HG03342 (cell line): ENCODE results near the gene ABLIM1.
A peak's percentile ranks its signal among the peaks of the same experiment; 100 is the strongest.

Experiments used
- ATAC-seq: cut with Tn5 transposase; IDR thresholded peaks from one replicate; pipeline ENCODE4 v1.9.1; 2021; ENCODE audit warnings: mild to moderate bottlenecking, moderate library complexity; ENCODE audit not compliant: unreplicated experiment

ABLIM1 gene

DNA sequence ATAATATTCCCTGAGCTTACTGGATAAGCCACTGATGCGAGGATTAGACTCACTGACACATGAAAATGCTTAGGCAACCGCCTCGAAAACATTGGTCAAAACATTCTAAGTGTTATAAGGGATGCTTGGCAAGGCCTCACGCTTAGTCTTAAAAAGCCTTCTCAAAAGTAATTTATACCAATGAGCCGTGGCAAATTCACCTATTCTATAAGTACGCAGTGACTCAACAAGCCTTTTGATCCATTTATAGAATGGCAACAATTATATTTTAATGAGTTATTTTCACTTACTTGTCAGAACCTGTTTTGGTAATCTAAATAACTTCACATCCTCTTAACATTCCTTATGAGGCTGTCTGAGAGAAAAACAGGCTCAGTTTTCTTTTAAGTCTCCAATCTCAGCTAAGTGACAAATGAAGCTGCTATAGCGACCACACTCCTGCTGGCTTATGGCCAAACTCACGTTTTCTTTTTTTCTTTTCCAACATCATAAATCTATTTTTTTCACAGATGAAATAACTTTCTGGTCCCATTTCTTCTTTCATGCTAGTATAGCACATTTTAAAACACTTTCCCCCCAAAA is 132.6 kb downstream of the ABLIM1 start:
- ATAC-seq, result no peak

DNA sequence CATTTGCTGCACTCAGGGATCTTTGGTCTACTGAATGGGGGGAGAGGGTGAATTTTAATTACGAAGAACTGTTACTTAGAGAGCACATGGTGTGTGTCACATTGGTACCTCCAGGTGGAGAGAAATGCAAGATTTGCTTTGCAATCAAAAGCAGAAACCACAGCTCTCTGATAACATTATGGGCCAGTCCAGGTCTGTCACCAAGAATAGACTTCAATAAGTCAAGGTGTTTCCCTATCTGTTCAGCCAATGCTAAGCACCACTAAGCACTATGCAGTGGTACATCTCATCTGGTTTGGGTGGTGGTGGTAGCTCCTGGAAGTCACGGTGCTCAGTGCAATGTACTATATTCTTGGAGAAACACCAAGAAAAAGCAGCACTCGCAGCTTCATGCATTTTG is 134.2 kb downstream of the ABLIM1 start:
- no peak for ATAC-seq

DNA sequence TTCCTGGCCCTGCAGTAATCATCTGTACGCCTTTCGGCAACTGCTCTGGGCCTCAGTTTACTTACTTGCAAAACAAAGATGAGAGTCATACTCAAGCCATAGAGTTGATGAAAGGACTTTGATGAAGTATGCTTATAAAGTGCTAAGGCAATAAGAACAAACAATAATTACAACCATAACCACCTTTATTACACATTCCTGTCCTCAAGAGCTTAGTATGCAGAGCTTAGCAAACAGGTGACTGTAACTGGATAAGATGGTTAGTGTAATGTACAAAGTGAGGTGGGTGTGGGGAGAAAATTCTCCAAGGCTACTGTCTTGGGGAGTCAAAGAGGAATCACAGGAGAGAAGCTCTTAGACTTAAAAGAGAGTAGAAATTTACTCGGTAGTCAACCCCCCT is 136.8 kb downstream of the ABLIM1 start:
- no peak for ATAC-seq

DNA sequence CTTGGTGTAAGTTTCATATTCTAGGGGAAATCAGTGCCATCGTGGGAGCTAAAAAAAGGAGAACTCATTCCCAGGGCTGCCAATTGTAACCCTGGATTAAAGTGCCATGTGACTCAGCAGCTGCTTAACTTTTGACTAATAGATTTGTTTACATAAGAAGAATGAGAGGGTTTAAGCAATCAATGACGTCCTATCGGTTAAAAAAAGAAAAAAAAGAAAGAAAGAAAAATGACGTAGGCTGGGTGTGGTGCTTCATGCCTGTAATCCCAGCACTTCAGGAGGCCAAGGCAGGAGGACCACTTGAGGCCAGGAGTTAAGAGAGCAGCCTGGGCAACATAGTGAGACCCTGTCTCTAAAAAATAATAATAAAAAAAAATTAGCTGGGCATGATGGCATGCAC is 137.6 kb downstream of the ABLIM1 start:
- ATAC-seq, result no peak

DNA sequence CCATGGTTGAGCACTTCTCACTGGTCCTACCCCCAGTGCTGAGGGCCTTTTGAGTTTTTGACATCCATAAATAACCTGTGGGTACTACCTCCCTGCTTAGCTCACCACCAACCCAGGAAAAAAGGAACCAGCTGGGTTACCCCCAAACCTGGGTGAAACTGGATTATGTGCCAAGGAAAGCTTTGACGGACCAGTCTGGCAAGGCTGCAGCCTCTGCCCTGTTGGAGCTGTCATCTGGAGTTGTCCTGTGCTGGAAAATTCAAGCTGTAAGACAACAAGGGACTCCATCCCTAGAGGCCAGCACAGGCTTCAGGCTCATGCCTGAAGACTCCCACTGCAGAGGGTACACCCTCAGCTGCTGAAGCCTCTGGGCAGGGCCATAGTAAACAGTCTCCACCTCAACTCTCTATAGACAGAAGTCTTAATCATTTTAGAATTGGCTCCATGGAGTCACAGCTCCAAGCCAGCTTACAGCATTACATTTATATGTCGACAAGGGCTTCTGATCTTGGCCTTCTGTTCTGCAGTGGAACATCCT is 138.2 kb downstream of the ABLIM1 start:
- no peak for ATAC-seq

DNA sequence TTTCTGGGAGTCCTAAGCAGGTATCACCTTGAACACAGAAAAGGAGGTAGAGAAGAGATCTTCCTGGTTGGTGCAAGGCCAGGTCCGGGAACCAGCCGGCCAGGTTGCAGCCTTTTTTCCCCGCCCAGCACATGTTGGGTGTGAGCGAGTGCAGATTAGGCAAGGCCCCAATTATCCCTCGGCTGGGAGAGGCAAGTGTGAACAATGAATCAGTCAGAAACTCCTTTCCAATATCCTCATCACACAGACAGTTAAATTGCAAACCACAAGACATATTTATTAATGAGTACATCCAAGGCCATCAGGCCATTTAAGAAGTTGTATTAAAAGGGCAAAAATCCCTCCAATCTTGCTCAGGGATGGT is 138.8 kb downstream of the ABLIM1 start:
- no peak for ATAC-seq

DNA sequence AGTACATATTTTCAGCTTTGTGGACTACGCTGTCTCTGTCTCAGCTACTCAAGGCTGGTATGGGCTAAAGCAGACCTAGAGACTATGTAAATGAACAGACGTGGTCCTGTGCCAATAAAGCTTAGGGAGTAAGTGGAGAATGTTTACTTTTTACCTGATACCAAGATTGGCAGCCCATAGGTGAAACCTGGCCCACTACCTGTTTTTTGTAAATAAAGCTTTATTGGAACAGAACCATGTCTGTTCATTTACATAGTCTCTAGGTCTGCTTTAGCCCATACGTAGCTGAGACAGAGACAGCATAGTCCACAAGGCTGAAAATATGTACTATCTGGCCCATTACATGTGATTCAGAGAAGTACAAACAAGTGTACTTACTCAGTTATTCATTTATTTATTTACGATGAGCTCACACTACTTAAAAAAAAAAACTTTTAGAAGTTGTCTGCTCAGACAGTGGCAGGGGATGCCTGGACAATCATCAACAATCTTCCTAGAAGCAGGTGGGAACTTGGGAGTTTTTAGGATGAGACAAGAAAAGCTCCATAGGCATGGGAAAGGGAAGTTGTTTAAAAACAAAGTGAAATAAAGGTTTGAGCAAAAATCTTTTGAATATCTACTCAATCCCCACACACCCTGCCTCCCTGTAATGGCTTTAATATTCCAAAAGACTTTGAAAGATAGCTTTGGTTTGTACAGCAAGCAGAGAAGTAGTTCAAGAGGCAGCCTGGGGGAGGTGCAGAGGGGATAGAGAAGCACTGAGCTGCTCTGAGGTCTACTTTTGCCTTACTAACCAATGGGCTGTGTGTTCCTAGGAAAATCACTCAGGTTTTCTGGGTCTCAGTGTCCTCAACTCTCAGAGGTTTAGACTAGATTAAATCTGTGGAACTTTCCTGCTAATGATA is 139.4 kb downstream of the ABLIM1 start:
- no peak for ATAC-seq

DNA sequence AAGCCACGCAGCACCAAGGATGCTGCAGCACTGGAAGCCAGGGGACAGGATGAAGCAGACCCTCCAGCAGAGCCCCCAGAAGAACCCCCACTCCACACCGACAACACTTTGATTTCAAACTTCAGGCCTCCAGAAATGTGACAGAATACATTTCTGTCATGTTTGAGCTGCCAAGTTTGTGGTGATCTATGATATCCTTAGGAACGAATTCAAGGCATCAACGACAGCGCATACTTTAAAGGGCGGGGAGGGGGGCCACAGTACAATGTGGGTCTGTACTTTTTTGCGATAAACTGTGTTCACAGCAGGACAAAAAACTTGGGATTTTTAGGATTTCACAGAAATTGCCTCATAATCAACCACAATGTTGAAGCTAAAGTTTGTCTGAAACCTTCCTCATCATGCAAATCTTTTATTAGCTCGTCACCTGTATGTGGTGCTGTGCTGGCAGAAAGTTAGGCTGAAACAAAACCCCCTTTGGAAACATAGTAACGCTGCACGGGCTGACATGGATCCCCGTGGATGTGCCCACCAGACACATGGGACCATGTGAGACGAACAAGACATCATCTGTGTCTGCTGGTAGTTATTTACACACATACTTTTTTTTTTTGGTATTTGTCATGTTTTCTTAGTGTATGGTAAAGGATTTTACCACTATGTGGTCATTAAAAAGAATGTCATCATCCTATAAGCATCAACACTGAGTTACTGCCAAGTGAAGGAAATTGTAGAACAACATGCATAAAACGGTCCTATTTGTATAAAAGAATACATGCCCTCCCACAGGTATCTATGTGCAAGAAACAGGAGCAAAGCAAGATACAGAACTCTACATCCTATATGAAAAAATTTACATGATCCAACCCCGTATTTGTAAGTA is 140.5 kb downstream of the ABLIM1 start:
- no peak for ATAC-seq

DNA sequence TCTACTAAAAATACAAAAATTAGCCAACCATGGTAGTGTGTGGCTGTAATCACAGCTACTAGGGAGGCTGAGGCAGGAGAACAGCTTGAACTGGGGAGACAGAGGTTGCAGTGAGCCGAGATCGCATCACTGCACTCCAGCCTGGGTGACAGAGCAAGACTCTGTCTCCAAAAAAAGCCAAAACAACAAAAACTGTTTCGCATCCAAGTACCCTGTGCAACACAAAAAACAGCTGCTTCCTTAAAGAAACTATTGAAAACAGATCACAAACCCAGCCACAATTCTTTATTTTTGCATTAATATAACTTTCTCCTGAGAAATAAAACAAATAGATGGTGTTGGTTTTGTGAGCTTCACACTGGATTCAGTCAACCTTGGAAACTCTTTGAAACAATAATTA is 141.7 kb downstream of the ABLIM1 start:
- no peak for ATAC-seq

DNA sequence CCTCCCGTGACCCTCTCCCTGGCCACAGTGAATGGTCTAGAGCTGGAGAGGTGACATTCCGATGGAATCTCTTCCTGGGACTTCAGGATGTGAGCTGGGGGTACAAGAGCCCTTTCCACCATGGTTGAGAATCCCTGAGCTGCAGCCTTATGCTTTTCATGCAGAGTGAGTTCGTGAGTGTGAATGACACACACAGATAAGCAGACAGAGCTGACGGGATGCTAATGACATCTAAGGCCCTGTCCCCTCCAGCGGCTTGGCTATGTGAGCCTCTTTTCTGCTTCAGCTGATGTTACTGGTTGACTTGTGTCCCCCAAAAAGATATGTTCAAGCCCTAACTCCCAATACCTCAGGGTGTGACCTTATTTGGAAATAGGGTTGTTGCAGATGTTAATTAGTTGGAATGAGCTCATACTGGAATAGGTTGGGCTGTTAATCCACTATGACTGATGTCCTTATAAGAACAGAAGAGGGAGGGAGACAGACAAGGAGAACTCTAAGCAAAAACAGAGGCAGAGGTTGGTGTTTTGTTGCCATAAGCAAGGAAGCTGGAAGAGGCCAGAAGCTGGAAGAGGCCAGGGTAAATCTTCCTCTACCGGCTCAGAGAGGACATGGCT is 142.7 kb downstream of the ABLIM1 start:
- no peak for ATAC-seq

DNA sequence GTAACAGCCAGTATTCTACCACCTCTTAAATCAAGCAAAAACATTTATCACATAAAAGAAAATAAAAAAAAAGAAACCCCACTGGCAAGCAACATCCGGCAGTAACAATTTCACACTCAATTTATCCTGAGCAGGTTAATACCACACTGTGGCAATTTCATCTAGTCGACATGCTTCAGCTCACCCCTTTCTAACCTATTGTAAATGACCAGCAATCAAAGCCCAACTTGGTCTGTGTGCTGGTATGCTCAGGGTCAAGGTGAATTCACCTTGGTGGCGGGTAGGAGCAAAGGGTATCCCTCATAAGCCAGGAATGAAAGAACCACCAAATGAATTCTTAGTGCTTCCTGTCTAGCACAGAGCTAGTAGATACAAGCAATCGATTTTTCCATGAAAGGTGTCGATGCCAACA is 144.7 kb downstream of the ABLIM1 start:
- no peak for ATAC-seq

DNA sequence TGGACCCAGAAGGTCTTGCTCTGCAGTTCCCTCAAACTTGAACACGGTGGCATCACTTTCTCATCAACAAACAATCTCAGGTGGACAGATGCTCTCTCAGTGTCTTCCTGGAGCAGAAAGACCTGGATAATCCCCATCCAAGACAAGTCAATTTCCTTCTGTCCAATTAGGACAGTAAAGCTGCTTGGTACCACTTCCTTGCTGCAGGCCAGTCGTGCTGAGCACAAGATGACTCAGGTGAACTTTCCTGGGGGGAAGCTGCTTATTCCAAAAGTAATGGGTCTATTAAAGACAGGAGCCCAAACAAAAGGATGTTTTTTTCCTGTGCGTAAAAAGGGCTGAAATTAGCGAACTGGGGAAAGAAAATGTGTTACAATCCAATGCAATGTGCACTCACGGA is 146.2 kb downstream of the ABLIM1 start:
- no peak for ATAC-seq

DNA sequence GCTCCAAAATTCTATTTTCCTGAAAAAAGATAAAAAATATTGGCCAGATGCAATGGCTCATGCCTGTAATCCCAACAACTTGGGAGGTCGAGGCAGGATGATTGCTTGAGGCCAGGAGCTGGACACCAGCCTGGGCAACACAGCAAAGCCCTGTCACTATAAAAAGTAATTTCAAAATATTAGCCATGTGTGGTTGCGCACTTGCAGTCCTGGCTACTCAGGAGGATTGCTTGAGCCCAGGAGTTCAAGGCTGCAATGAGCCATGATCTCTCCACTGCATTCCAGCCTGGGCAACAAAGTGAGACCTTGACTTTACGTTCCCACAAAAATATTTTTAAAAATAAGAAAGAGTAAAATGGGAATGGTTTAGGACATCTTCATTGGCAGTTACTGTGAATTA is 149.7 kb downstream of the ABLIM1 start:
- ATAC-seq, result no peak

DNA sequence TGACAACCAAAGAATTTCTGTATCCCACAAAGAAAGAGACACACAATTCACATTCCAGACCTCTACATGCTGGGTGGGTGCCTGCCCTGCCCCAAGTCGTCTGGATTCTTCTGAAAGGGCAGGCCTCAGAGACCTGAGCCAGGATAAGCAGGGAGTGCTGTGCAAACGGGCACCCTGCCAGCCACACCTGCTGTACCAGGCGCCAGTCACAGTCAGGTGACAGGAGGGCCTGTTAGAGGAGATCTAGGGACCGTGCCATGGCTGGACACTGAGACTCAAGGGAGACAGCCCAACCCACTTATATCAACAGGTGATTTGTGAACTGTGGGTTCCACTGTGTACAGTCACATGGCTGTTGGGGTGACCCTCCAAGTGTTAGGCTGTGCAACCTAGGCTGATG is 150.6 kb downstream of the ABLIM1 start:
- ATAC-seq, result no peak

DNA sequence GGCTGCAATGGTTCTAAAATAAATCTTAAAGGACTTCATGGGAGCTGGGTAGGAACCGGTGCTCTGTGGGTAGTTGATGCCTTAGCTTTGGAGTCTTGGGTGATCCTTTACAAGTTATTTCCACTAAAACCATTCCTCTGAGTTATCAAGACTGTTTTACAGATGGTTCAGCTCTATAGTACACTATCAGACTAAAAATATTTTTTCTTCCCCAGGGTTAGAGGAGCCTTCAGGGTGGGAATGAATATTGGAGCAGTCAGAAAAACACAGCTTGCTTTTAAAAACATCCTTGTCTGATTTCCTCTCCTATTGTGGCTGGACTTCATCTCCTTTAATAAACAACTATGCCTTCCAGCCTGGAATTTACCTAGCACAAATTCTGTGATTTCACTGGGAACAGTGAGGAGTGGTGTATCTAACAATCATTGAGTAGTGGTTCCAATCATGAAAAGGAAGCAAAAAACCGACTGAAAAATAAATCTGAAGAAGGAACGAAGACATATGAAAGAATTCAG is 151.1 kb downstream of the ABLIM1 start:
- no peak for ATAC-seq

DNA sequence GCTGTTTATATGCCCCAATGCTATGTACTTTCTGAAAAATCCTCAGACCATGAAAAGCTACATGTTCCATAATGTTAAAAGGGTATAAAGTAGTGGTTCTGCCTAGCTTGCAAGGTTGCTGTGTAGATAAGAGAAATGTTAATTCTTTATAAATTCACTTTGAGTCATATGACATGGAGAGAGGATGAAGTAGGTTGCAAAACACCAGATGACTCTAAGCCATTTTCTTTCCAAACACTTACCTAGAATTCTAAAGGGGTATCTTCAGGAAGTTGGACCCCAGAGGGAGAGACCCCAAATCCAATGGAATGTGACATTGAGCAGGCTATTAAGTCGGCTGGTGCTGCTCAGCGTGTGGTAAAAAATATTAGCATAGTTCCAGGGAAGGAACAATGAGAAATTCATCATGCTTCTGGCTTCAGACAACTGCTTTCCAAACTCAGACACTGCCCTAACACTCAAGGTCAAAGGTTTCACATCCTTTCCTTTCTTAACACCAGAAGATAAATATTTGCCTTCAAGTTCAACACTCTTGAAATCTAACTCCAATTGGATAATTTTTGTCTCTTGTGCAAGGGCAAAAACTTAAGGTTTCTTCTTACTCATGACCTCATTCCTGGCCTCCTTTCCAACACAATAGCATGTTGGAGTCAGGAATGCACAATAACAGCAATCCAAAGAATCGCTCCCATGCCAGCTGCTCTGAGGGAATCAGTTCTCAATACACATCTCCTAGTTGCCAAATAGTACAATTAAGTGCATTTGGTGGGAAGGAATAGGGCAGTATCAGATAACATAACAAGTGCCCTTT is 153.1 kb downstream of the ABLIM1 start:
- no peak for ATAC-seq

DNA sequence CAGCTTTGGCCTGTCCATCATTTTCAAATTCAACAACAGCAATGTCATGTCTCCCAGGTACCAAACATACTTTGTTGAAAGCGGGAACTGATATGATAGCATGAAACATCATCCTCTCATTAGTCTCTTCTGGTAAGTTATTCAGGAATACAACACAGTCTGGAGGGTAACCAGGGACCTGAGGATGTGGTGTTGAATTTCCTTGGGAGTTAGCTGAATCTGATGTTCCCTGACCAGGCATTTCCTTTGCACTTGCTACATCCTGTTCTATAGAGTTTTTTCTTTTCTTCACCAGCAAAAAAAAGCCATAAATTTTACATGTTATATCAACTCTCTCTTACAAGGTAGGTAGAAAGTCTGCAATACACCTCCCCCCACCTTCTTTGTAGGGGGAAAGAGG is 156.0 kb downstream of the ABLIM1 start:
- ATAC-seq, result no peak

DNA sequence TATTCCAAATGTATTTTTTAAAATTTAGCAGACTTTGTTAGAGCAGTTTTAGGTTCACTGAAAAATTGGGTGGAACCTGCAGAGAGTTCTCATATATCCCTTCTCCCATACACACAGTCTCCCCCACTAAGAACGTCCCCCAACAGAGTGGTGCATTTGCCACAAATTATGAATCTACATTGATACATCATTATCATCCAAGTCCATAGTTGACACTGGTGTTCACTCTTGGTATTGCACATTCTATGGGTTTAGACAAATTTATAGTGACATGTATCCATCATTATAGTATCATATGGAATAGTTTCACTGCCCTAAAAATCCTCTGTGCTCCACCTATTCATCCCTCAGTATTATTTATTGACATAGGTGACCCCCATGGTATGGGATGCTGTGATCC is 156.4 kb downstream of the ABLIM1 start:
- no peak for ATAC-seq

DNA sequence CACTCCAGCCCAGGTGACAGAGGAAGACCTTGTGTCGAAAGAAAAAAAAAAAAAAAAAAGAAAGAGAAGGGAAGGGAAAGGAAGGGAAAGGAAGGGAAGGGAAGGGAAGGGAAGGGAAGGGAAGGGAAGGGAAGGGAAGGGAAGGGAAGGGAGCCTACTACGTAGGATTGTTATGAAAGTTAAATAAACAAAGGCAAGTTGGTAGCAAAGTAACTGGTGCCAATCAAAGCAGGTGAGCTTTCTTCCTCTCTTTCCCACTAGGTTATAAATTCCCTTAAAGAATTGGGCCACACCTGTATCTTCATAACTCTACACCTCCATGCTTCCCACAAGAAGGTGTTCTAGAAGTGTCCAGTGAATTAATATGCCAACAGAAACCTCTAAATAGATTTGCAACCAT is 157.4 kb downstream of the ABLIM1 start:
- ATAC-seq, result no peak

DNA sequence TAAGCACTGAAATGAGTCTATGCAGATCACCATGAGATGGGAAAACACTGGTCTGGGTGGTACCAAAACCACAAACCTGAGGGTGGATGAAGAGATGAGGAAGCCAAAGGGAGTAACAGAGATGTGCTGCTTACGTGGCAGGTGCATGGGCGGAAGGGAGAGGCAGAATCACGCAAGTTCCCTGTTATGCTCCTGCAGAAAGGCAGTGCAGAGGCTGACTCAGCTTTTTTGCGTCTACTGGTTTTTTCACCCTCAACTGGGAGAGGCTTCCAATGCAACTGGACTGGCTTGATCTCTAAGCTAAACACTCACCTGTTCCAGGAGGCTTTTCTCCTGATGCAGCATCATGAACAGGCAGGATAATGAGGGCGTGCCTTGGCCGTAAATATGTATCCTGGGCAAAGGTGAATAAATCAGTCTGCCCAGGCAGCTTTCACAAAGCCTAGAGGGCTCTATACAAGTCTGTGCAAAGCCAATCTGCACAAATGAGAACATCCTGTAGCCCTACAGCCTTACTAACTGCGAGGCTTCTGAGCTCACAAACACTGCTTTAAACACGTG is 158.4 kb downstream of the ABLIM1 start:
- ATAC-seq, result peak; percentile 12
